CD14-positive monocyte (primary cell): ENCODE results near the gene GTF3C2. TPM values are rescaled to one million over a fixed set of nuclear protein-coding genes. Genes with fewer than 3 reads are reported as not detected.

Experiments used
- DNase-seq, 3 donors: peaks; one replicate each; pipeline ENCODE4 v3.0.0-alpha.2; 2011 to 2022
- H2AFZ ChIP-seq: 2 replicates; pipeline ENCODE4 v1.6.0; 2012; ENCODE audit warnings: mild to moderate bottlenecking, low read depth, low read length, inconsistent platforms; ENCODE audit not compliant: insufficient read depth, poor library complexity, severe bottlenecking
- H3K27ac ChIP-seq, 2 donors: 1 replicate in 1 of 2; 2 replicates in 1 of 2; pipeline ENCODE4 v1.5.1; 2012 to 2013; ENCODE audit warnings: low read length in 2 of 2, control low read depth in 1 of 2, inconsistent platforms in 1 of 2, low read depth in 1 of 2, mild to moderate bottlenecking in 1 of 2
- H3K27me3 ChIP-seq, 2 donors: one replicate each; pipeline versions ENCODE4 v1.6.0 to v1.6.1; 2011 to 2013; ENCODE audit warnings: low read length in 2 of 2; ENCODE audit not compliant: control insufficient read depth in 2 of 2, insufficient read depth in 2 of 2
- H3K36me3 ChIP-seq, 2 donors: replicated peaks in 1 of 2; 1 replicate in 1 of 2; 2 replicates in 1 of 2; pipeline versions ENCODE4 v1.5.1 to v1.6.1; 2012 to 2013; ENCODE audit warnings: low read length in 2 of 2, control low read depth in 1 of 2, inconsistent platforms in 1 of 2, mild to moderate bottlenecking in 1 of 2; ENCODE audit not compliant: insufficient read depth in 2 of 2, control insufficient read depth in 1 of 2
- H3K4me1 ChIP-seq, 2 donors: 1 replicate in 1 of 2; 2 replicates in 1 of 2; pipeline versions ENCODE4 v1.5.1 to v1.6.1; 2012 to 2013; ENCODE audit warnings: low read length in 2 of 2, control low read depth in 1 of 2, inconsistent platforms in 1 of 2, mild to moderate bottlenecking in 1 of 2, moderate library complexity in 1 of 2; ENCODE audit not compliant: insufficient read depth in 2 of 2, control insufficient read depth in 1 of 2
- H3K4me2 ChIP-seq: replicated peaks from 2 replicates; pipeline ENCODE3; 2012; ENCODE audit warnings: low read length, moderate library complexity, mild to moderate bottlenecking; ENCODE audit not compliant: poor library complexity, severe bottlenecking; ENCODE audit errors: extremely low read depth
- H3K4me3 ChIP-seq, 3 experiments: fragments of 200-600 bp in 1 of 3; sonication (generic) in 1 of 3; replicated peaks in 1 of 3; 1 replicate in 2 of 3; 2 replicates in 1 of 3; pipeline ENCODE4 v1.5.1; 2011 to 2013; ENCODE audit warnings: low read length in 3 of 3, mild to moderate bottlenecking in 3 of 3, control low read depth in 2 of 3, low read depth in 2 of 3, inconsistent platforms in 1 of 3, moderate library complexity in 1 of 3
- H3K79me2 ChIP-seq: 2 replicates; pipeline ENCODE4 v1.6.0; 2012; ENCODE audit warnings: mild to moderate bottlenecking, control low read depth, inconsistent platforms, low read length, moderate library complexity; ENCODE audit not compliant: insufficient read depth
- H3K9ac ChIP-seq: 2 replicates; pipeline ENCODE4 v1.6.0; 2017; ENCODE audit warnings: low read length, mild to moderate bottlenecking; ENCODE audit not compliant: insufficient read depth, poor library complexity, severe bottlenecking
- H3K9me3 ChIP-seq, 2 donors: replicated peaks in 1 of 2; 1 replicate in 1 of 2; 2 replicates in 1 of 2; pipeline versions ENCODE4 v1.5.1 to v1.6.1; 2012 to 2013; ENCODE audit warnings: low read length in 2 of 2, control low read depth in 1 of 2; ENCODE audit not compliant: control insufficient read depth in 1 of 2, insufficient read depth in 1 of 2
- H4K20me1 ChIP-seq: 2 replicates; pipeline ENCODE4 v1.6.0; 2012; ENCODE audit warnings: mild to moderate bottlenecking, low read length, control low read depth, moderate library complexity; ENCODE audit not compliant: insufficient read depth
- H3K27ac Mint-ChIP-seq, 7 donors: one replicate each; pipeline ENCODE4 v1.8.0; 2020; ENCODE audit warnings: mild to moderate bottlenecking in 7 of 7, mixed read lengths in 7 of 7, moderate library complexity in 6 of 7, inconsistent platforms in 2 of 7
- H3K27me3 Mint-ChIP-seq, 3 donors: one replicate each; pipeline ENCODE4 v1.8.0; 2021 to 2022; ENCODE audit warnings: low read depth in 3 of 3, mild to moderate bottlenecking in 3 of 3, mixed read lengths in 3 of 3, moderate library complexity in 3 of 3, inconsistent platforms in 1 of 3
- H3K36me3 Mint-ChIP-seq, 2 donors: one replicate each; pipeline ENCODE4 v1.8.0; 2020; ENCODE audit warnings: mixed read lengths in 2 of 2, inconsistent platforms in 1 of 2, mild to moderate bottlenecking in 1 of 2
- H3K4me1 Mint-ChIP-seq: one replicate; pipeline ENCODE4 v1.8.0; 2020; ENCODE audit warnings: mild to moderate bottlenecking, mixed read lengths
- H3K4me3 Mint-ChIP-seq, 2 donors: one replicate each; pipeline ENCODE4 v1.8.0; 2020; ENCODE audit warnings: mild to moderate bottlenecking in 2 of 2, mixed read lengths in 2 of 2, moderate library complexity in 1 of 2
- H3K9me3 Mint-ChIP-seq, 7 donors: one replicate each; pipeline ENCODE4 v1.8.0; 2020 to 2022; ENCODE audit warnings: mixed read lengths in 7 of 7, mild to moderate bottlenecking in 6 of 7, moderate library complexity in 6 of 7, inconsistent platforms in 2 of 7
- CTCF ChIP-seq: fragments of 200-600 bp; IDR thresholded peaks from one replicate; pipeline ENCODE4 v1.8.0; 2022; ENCODE audit warnings: antibody characterized with exemption, mild to moderate bottlenecking
- WGBS: methylation state at CpG from one replicate; pipeline ENCODE4 v1.1.5; 2013; ENCODE audit warnings: missing lambda C conversion rate; ENCODE audit not compliant: insufficient coverage; 5-methylcytosine and 5-hydroxymethylcytosine counted together
- intact Hi-C, 2 donors: fragments of 100-400 bp; cut with micrococcal nuclease; formaldehyde crosslinking; loops; one replicate each; pipeline versions ENCODE4 v1.15.0 to v1.15.1; 2023
- polyA plus RNA-seq, 3 donors: library from polyadenylated mRNA; depleted of rRNA in 1 of 3; unstranded in 2 of 3; stranded (reverse) in 1 of 3; fragments of 300-500 nt in 2 of 3; fragments of >200 nt in 1 of 3; fragmentation: Illumina TruSeq in 2 of 3; gene quantifications; 1 replicate in 2 of 3; 2 replicates in 1 of 3; pipeline ENCODE4 v1.2.3, GENCODE V29; 2012 to 2021

GTF3C2 gene
- polyA plus RNA-seq, 3 donors = 34.4 to 70.8 (median 41.7) TPM

DNA sequence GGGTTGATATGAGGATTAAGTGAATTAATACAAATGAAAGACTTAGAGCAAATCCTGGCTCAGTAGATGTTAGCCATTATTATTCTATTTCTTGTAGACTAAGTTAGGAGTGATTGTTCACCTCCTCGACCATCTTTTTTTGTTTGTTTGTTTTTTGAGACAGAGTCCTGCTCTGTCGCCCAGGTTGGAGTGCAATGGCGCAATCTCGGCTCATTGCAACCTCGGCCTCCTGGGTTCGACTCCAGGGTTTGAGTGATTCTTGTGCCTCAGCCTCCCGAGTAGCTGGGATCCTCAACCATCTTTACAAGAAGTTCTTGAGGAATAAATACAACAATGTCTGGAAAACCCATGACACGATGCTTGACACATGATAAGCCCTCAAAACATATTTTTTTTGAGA, 61.6 kb downstream of the GTF3C2 start:
- Histone ChIP-seq H3K4me3 (no peak overlapping the region), H3K9me3 (no peaks in the 10 kb centered on the region), H3K79me2 (no peaks in the 10 kb centered on the region), H3K9ac (no peak overlapping the region), H3K27me3 (no peaks in the 10 kb centered on the region), H3K4me1 (peaks cover 13 to 22% of the 10 kb centered on the region in 2 donors), H3K4me2 (no peak overlapping the region), H2AFZ (no peak overlapping the region), H3K27ac (no peak overlapping the region), H4K20me1 (no peaks in the 10 kb centered on the region), H3K36me3 (no peaks in the 10 kb centered on the region)
- Mint-ChIP-seq H3K4me3 (no peak overlapping the region), H3K27me3 (peaks cover 3 to 9% (median 8%) of the 10 kb centered on the region in 3 donors), H3K27ac (no peak overlapping the region), H3K9me3 (no peaks in the 10 kb centered on the region), H3K4me1 (peaks cover 16% of the 10 kb centered on the region), H3K36me3 (no peaks in the 10 kb centered on the region)
- DNase-seq = no peak
- TF ChIP-seq CTCF = no peak
- intact Hi-C loops = no loop called here
- WGBS = 93% methylated on average over 6 of the region's 8 CpGs

DNA sequence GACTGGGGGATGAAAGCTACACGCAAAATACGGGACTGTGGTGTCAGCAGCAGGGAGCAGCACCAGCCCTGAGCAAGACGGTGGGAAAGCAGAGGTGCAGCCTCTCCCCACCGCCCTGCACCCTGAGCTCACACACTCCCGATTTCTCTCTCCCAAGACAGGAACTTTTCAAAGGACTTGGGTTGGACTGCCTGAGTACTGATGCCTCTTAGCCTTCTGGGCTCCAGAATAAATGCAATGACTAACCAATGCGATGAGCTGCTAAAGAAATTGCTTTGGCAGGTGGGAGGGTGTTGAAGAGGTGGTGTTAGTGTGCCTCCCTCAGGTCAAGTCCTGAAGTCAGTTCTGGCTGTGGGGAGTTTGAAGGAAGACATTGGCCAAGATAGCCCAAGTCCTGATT, 64.7 kb downstream of the GTF3C2 start:
- Histone ChIP-seq H3K27me3 (no peaks in the 10 kb centered on the region), H3K4me1 (peaks cover 10 to 17% of the 10 kb centered on the region in 2 donors), H2AFZ (no peak overlapping the region), H3K27ac (no peak overlapping the region), H3K9ac (no peak overlapping the region), H3K4me3 (no peak overlapping the region), H3K4me2 (no peak overlapping the region), H3K36me3 (no peaks in the 10 kb centered on the region), H3K79me2 (no peaks in the 10 kb centered on the region), H4K20me1 (no peaks in the 10 kb centered on the region), H3K9me3 (no peaks in the 10 kb centered on the region)
- Mint-ChIP-seq H3K27me3 (peaks cover 1 to 9% (median 4%) of the 10 kb centered on the region in 3 donors), H3K36me3 (no peaks in the 10 kb centered on the region), H3K9me3 (no peaks in the 10 kb centered on the region), H3K4me3 (no peak overlapping the region), H3K27ac (no peak overlapping the region), H3K4me1 (peaks cover 11% of the 10 kb centered on the region)
- intact Hi-C loops = no loop called here
- 40% methylated on average over 1 of the region's 6 CpGs for WGBS
- no peak for TF ChIP-seq CTCF
- no peak for DNase-seq
